Activated T-cell treated with anti-CD3 and anti-CD28 coated beads, Interleukin-2, amount 50 U/mL, for 4 hours (primary cell): ENCODE data around the gene RNF121. TPM values are rescaled to one million over a fixed set of nuclear protein-coding genes. Genes with fewer than 3 reads are reported as not detected.

Experiments used
- ATAC-seq, 2 donors: fragments of 200-7000 bp; cut with Tn5 transposase; one replicate each; pipeline ENCODE4 v1.10.0; 2021
- DNase-seq: peaks from one replicate; pipeline ENCODE4 v3.0.0-alpha.2; 2020
- H3K27me3 Mint-ChIP-seq: one replicate; pipeline ENCODE4 v1.8.0; 2021; ENCODE audit warnings: low read depth, mixed read lengths
- H3K36me3 Mint-ChIP-seq: one replicate; pipeline ENCODE4 v1.8.0; 2022; ENCODE audit warnings: mixed read lengths; ENCODE audit not compliant: insufficient read depth
- H3K4me1 Mint-ChIP-seq: one replicate; pipeline ENCODE4 v1.8.0; 2021; ENCODE audit warnings: low read depth, mixed read lengths
- H3K4me3 Mint-ChIP-seq: one replicate; pipeline ENCODE4 v1.8.0; 2021; ENCODE audit warnings: mild to moderate bottlenecking, moderate library complexity, mixed read lengths
- H3K9me3 Mint-ChIP-seq: one replicate; pipeline ENCODE4 v1.8.0; 2021; ENCODE audit warnings: mixed read lengths
- total RNA-seq, 3 donors: library from RNA; stranded (reverse); gene quantifications; one replicate each; pipeline ENCODE4 v1.2.1, GENCODE V29; 2021

RNF121 gene
- total RNA-seq, 3 donors from 2014 or later: 38.3 to 46.0 (median 43.0) TPM

DNA sequence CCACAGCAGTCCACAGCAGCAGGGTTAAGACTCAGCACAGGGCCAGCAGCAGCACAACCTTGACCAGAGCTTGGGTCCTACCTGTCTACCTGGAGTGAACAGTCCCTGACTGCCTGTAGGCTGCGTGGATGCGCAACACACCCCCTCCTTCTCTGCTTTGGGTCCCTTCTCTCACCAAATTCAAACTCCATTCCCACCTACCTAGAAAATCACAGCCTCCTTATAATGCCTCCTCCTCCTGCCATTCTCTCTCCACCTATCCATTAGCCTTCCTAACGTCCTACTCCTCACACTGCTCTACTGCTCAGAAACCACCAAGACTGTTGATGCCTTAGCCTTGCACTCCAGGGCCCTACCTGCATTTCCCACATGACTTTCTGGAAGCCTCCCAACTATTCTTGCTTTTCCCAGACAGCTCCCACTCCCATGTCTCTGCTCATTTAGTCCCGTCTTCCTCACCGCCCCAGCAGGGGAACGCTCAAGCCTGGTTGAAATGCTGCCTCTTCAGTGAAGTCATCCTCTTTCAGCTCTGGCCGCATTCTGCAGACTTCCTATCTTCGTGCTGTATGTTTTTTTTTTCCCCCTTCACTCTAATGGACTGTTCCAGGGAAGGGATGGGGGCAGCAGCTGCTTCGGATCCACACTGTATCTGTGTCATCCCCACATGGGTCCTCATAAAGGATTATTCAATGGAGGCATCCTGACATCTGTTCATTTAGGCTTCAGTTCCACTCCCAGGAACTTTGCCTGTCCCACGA, 73.2 kb downstream of the RNF121 start:
- Mint-ChIP-seq H3K4me1 (peaks cover 33% of the 10 kb centered on the region), H3K27me3 (no peaks in the 10 kb centered on the region), H3K9me3 (no peaks in the 10 kb centered on the region), H3K36me3 (peaks cover 34% of the 10 kb centered on the region), H3K4me3 (no peak overlapping the region)
- ATAC-seq (no peak), DNase-seq (no peak)

GRCh38 chr11:72002841-72003775, 74.3 kb downstream of the RNF121 start:
- DNase-seq (no peak), ATAC-seq (peak in 1 of 2 donors; percentile 11)
- H3K4me3 Mint-ChIP-seq: no peak overlapping the region
- peaks cover 31% of the 10 kb centered on the region for H3K4me1 Mint-ChIP-seq
- peaks cover 39% of the 10 kb centered on the region for H3K36me3 Mint-ChIP-seq
- no peaks in the 10 kb centered on the region for H3K9me3 Mint-ChIP-seq
- no peaks in the 10 kb centered on the region for H3K27me3 Mint-ChIP-seq

- no peak for DNase-seq
- no peaks in the 10 kb centered on the region for H3K9me3 Mint-ChIP-seq
- peaks cover 44% of the 10 kb centered on the region for H3K36me3 Mint-ChIP-seq
- no peak overlapping the region for H3K4me3 Mint-ChIP-seq
- H3K4me1 Mint-ChIP-seq: peaks cover 24% of the 10 kb centered on the region
- ATAC-seq: no peak
- no peaks in the 10 kb centered on the region for H3K27me3 Mint-ChIP-seq
These were observed 74.9 kb downstream of the RNF121 start for GRCh38 chr11:72003776-72004171.

GRCh38 chr11:72004515-72005346, 75.9 kb downstream of the RNF121 start:
- Mint-ChIP-seq H3K9me3 (no peaks in the 10 kb centered on the region), H3K27me3 (no peaks in the 10 kb centered on the region), H3K36me3 (peaks cover 44% of the 10 kb centered on the region), H3K4me1 (peaks cover 15% of the 10 kb centered on the region), H3K4me3 (no peak overlapping the region)
- no peak for DNase-seq
- ATAC-seq: no peak

DNA sequence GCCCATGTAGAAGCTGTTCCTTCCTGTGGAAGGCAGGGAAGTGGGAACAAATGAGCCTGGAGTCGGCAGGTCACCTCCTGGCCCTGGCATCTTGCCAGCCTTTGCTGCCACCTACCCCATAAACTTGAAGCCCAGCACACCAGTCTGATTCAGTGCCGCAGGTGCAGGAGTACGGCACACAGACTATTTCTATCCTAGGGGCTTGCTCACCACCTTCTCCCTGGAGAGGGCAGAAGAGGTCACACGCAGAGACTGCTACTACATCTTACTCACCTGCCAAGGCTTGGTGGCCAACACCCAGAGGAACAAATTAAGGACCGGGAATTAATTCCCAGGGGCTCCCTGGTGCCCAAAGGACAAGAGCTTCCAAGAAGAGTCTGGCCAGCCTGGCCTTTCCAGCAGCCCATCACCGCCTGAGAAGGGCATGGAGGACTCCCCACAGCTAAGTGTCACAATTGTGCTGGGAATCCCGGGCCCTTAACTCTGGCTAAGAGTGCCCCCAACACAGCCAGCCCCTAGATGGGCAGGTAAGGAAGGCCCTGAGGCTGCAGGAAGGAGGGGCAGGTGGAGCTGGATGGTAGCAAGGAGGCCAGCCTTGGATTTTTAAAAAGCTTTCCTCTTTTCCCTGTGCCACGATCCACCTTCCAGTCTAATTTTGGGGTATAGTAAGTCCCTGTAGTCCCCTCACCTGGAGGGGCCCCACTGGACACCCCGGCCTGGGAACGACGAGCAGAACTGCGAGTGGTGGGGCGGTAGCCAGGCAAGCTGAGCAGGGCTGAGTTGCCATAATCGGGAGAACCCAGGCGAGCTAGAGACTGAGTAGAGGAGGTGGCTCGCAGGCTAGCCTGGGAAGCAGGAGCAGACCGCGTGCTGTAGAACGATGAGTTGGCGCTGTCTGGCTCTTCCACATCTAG, 76.8 kb downstream of the RNF121 start:
- Mint-ChIP-seq H3K36me3 (peaks cover 48% of the 10 kb centered on the region), H3K27me3 (no peaks in the 10 kb centered on the region), H3K4me1 (peaks cover 6% of the 10 kb centered on the region), H3K4me3 (no peak overlapping the region), H3K9me3 (no peaks in the 10 kb centered on the region)
- ATAC-seq (no peak), DNase-seq (no peak)

DNA sequence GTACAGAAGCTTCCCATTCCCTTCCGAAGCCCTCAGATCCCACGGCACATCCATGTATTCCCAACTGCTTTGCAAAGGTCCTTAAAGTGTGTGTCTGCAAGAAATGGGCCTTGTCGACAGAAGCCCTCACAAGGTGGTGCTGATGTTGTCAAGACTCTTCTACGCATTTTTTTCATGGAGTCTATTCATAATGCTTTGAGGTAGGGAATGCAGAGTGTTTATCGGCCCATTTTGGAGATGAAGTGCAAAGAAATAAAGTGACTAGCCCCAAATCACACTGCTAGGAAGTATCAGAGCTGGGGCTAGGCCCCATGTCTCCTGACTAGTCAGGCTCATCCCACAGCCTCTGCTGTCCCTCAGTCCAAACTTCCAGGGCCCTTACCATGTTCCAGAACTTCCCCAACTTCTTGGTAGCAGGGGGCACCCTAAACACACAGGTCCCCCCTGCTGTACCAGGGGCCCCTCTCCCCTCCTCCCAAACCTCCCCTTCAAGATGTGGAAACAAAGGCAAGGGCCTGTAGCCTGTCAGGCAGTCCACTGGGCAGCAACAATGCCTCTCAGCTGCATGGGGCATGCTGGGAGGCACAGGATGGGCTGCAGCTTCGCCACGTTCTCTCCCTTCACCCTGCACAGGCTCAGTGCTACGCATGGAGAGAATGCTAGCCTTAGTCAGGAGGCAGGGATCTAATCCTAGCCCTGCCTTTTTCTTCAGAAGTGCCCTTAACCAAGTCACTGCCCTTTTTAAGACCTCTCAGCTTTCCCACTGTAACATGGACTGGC, 77.7 kb downstream of the RNF121 start:
- H3K9me3 Mint-ChIP-seq: no peaks in the 10 kb centered on the region
- DNase-seq (no peak), ATAC-seq (no peak)
- no peak overlapping the region for H3K4me3 Mint-ChIP-seq
- peaks cover 5% of the 10 kb centered on the region for H3K4me1 Mint-ChIP-seq
- no peaks in the 10 kb centered on the region for H3K27me3 Mint-ChIP-seq
- H3K36me3 Mint-ChIP-seq: peaks cover 48% of the 10 kb centered on the region

- no peak overlapping the region for H3K4me3 Mint-ChIP-seq
- DNase-seq (no peak), ATAC-seq (no peak)
- peaks cover 46% of the 10 kb centered on the region for H3K36me3 Mint-ChIP-seq
- no peaks in the 10 kb centered on the region for H3K27me3 Mint-ChIP-seq
- peaks cover 6% of the 10 kb centered on the region for H3K4me1 Mint-ChIP-seq
- no peaks in the 10 kb centered on the region for H3K9me3 Mint-ChIP-seq
These were observed 78.2 kb downstream of the RNF121 start for GRCh38 chr11:72007089-72007476.

DNA sequence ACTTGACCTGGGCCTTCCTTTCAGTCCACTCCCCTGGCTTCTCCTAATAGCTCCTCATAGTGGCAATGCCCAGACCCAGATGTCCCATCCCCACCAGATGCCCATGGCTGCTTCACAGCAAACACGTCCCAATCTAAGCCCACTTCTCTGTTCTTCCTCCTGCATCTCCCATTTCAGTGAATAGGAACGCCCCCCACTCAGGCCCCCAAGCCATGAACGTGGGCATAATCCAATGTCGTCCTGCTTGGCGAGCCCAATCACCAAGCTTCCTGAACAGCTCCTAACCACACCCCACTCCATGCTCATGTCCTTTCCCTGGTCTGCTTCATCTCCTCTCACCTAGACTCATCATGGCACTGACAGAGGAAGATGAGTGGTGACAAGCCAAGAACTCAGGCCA, 78.7 kb downstream of the RNF121 start:
- Mint-ChIP-seq H3K36me3 (peaks cover 41% of the 10 kb centered on the region), H3K27me3 (no peaks in the 10 kb centered on the region), H3K4me3 (no peak overlapping the region), H3K4me1 (peaks cover 3% of the 10 kb centered on the region), H3K9me3 (no peaks in the 10 kb centered on the region)
- DNase-seq (no peak), ATAC-seq (no peak)

- ATAC-seq (no peak), DNase-seq (no peak)
- Mint-ChIP-seq H3K4me1 (peaks cover 2% of the 10 kb centered on the region), H3K27me3 (no peaks in the 10 kb centered on the region), H3K4me3 (no peak overlapping the region), H3K9me3 (no peaks in the 10 kb centered on the region), H3K36me3 (peaks cover 37% of the 10 kb centered on the region)
These were observed 79.9 kb downstream of the RNF121 start for GRCh38 chr11:72008728-72009127.

DNA sequence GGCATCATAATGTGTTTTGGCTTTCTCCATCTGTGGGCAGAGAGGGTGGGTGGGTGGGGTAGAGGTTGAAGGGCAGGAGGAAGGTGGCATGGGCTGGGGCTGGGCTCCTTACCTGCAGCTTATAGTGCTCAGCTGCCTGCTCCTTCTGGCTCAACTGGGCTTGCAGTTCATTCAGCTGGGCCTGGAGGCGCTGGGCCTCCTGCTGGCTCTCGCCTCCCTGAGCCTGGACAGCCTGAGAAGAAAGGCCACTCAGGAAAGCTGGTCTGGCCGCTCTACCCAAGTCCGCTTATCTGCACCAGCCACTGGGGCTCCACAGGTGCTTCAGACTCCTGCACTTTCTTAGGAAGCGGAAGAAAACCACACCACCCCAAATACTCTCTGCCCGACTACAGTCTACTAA, 80.3 kb downstream of the RNF121 start:
- no peak overlapping the region for H3K4me3 Mint-ChIP-seq
- peaks cover 37% of the 10 kb centered on the region for H3K36me3 Mint-ChIP-seq

GRCh38 chr11:72010529-72011233, 81.8 kb downstream of the RNF121 start:
- no peak for DNase-seq
- ATAC-seq: no peak
- H3K36me3 Mint-ChIP-seq: peaks cover 48% of the 10 kb centered on the region
- no peak overlapping the region for H3K4me3 Mint-ChIP-seq
- H3K27me3 Mint-ChIP-seq: no peaks in the 10 kb centered on the region
- H3K4me1 Mint-ChIP-seq: peaks cover 2% of the 10 kb centered on the region
- H3K9me3 Mint-ChIP-seq: no peaks in the 10 kb centered on the region

More for the DNA sequence above, 80.3 kb downstream of the RNF121 start:
- Mint-ChIP-seq H3K4me1 (peaks cover 2% of the 10 kb centered on the region), H3K9me3 (no peaks in the 10 kb centered on the region), H3K27me3 (no peaks in the 10 kb centered on the region)
- ATAC-seq: no peak
- DNase-seq: no peak

GRCh38 chr11:72012091-72012630, 83.3 kb downstream of the RNF121 start:
- H3K27me3 Mint-ChIP-seq: no peaks in the 10 kb centered on the region
- no peaks in the 10 kb centered on the region for H3K9me3 Mint-ChIP-seq
- no peak for ATAC-seq
- H3K4me3 Mint-ChIP-seq: no peak overlapping the region
- DNase-seq: no peak
- peaks cover 2% of the 10 kb centered on the region for H3K4me1 Mint-ChIP-seq
- peaks cover 50% of the 10 kb centered on the region for H3K36me3 Mint-ChIP-seq
